K562 (cell line): ENCODE results near the gene ZNF280C. TPM values are rescaled to one million over a fixed set of nuclear protein-coding genes. Genes with fewer than 3 reads are reported as not detected.
A peak's percentile ranks its signal among the peaks of the same experiment; 100 is the strongest.

Source experiments
- CBX8 ChIP-seq: fragments of 200-600 bp; sonication (generic); IDR thresholded peaks from 2 replicates; pipeline ENCODE4 v1.6.1; 2012; ENCODE audit warnings: borderline replicate concordance, mixed run types, low read depth, mild to moderate bottlenecking, moderate library complexity, mixed read lengths, low read length, control low read depth, inconsistent platforms; ENCODE audit not compliant: poor library complexity, severe bottlenecking; ENCODE audit errors: extremely low read depth
- CCNT2 ChIP-seq: IDR thresholded peaks from 2 replicates; pipeline ENCODE4 v1.6.1; 2011; ENCODE audit warnings: borderline replicate concordance, low read depth, mild to moderate bottlenecking, moderate library complexity, mixed read lengths, low read length; ENCODE audit not compliant: insufficient read length; ENCODE audit errors: extremely low read depth
- ESRRA ChIP-seq: fragments of 450-650 bp; IDR thresholded peaks from 2 replicates; pipeline ENCODE4 v1.6.1; 2014; ENCODE audit warnings: low read depth, mild to moderate bottlenecking, moderate library complexity, borderline replicate concordance
- FOXA1 ChIP-seq: fragments of 450-650 bp; IDR thresholded peaks from 2 replicates; pipeline ENCODE4 v1.6.1; 2016; ENCODE audit warnings: mild to moderate bottlenecking, borderline replicate concordance
- GABPA ChIP-seq: fragments of 200-800 bp; sonication (Bioruptor generic); conservative IDR thresholded peaks from 2 replicates; pipeline ENCODE4 v1.6.1; 2016; ENCODE audit warnings: low read depth, missing genetic modification characterization, missing compliant biosample characterization
- HCFC1 ChIP-seq: IDR thresholded peaks from 2 replicates; pipeline ENCODE4 v1.6.1; 2012; ENCODE audit warnings: low read depth, low read length, improper control_type of control experiment
- HDAC2 ChIP-seq: fragments of 450-650 bp; IDR thresholded peaks from 2 replicates; pipeline ENCODE4 v1.6.1; 2016; ENCODE audit warnings: mild to moderate bottlenecking
- HEY1 ChIP-seq: fragments of 250-450 bp; sonication (Bioruptor Pico); IDR thresholded peaks from 2 replicates; pipeline ENCODE4 v1.5.0; 2020; ENCODE audit warnings: mild to moderate bottlenecking, moderate library complexity, borderline replicate concordance
- MAFG ChIP-seq: fragments of 450-650 bp; conservative IDR thresholded peaks from 2 replicates; pipeline ENCODE4 v1.6.1; 2016; ENCODE audit warnings: missing genetic modification characterization, missing compliant biosample characterization
- MBD2 ChIP-seq: sonication (generic); IDR thresholded peaks from 2 replicates; pipeline ENCODE4 v1.6.1; 2016; ENCODE audit warnings: low read depth, borderline replicate concordance
- MEF2A ChIP-seq: IDR thresholded peaks from 2 replicates; pipeline ENCODE4 v1.6.1; 2011; ENCODE audit warnings: low read depth, mild to moderate bottlenecking, low read length, moderate library complexity; ENCODE audit not compliant: control insufficient read depth
- MTA1 ChIP-seq: fragments of 450-650 bp; IDR thresholded peaks from 2 replicates; pipeline ENCODE4 v1.6.1; 2017; ENCODE audit warnings: borderline replicate concordance
- POLR2A ChIP-seq: fragments of 450-650 bp; conservative IDR thresholded peaks from 2 replicates; pipeline ENCODE4 v1.6.1; 2016
- RFX5 ChIP-seq: IDR thresholded peaks from 2 replicates; pipeline ENCODE4 v1.6.1; 2011; ENCODE audit warnings: low read depth, mild to moderate bottlenecking, improper control_type of control experiment, low read length
- SMAD4 ChIP-seq: fragments of 250-450 bp; sonication (Bioruptor Pico); conservative IDR thresholded peaks from 2 replicates; pipeline ENCODE4 v1.8.0; 2021; ENCODE audit warnings: inconsistent platforms, mild to moderate bottlenecking, moderate library complexity
- SP2 ChIP-seq: IDR thresholded peaks from 2 replicates; pipeline ENCODE4 v1.6.1; 2011; ENCODE audit warnings: mild to moderate bottlenecking, low read depth, low read length, moderate library complexity; ENCODE audit not compliant: poor library complexity, severe bottlenecking; ENCODE audit errors: extremely low read depth
- YY1 ChIP-seq, 3 experiments: IDR thresholded peaks; 2 replicates each; pipeline ENCODE4 v1.6.1; 2011; ENCODE audit warnings: low read length in 2 of 3, mild to moderate bottlenecking in 2 of 3, moderate library complexity in 2 of 3, borderline replicate concordance in 1 of 3, control low read depth in 1 of 3, low read depth in 1 of 3; ENCODE audit not compliant: insufficient read depth in 3 of 3, insufficient replicate concordance in 2 of 3, control insufficient read depth in 1 of 3, insufficient read length in 1 of 3; ENCODE audit errors: extremely low read depth in 1 of 3
- ZKSCAN8 ChIP-seq: fragments of 200-800 bp; sonication (Bioruptor generic); IDR thresholded peaks from 2 replicates; pipeline ENCODE4 v1.6.1; 2016; ENCODE audit warnings: missing genetic modification characterization, missing compliant biosample characterization
- polyA plus RNA-seq, 8 experiments: library from polyadenylated mRNA; depleted of rRNA in 4 of 8; stranded (reverse) in 5 of 8; unstranded in 3 of 8; fragments of >200 nt; fragmentation: Nextera tagmentation in 2 of 8; fragmentation: Illumina TruSeq in 1 of 8; extraction: Ambion mirVana in 2 of 8; extraction: Trizol in 1 of 8; gene quantifications; 2 replicates each; pipeline versions ENCODE4 v1.2.1 to v1.2.3, GENCODE V29; 2011 to 2014; ENCODE audit warnings: inconsistent platforms in 1 of 8, missing spikeins in 1 of 8
- total RNA-seq, 7 experiments: library from RNA; depleted of rRNA in 6 of 7; stranded (reverse); fragments of >200 nt in 6 of 7; fragmentation: Illumina TruSeq in 2 of 7; extraction: Trizol in 2 of 7; gene quantifications; 2 replicates each; pipeline versions ENCODE4 v1.2.1 to v1.2.3, GENCODE V29; 2011 to 2021; ENCODE audit warnings: low replicate concordance in 1 of 7
- TF ChIP-seq, protein P1 (sequence below): fragments of 450-650 bp; IDR thresholded peaks from 2 replicates; pipeline ENCODE4 v1.6.1; 2014; ENCODE audit warnings: low read depth, mild to moderate bottlenecking, moderate library complexity, borderline replicate concordance
- TF ChIP-seq, protein P2 (sequence below): fragments of 250-450 bp; sonication (Bioruptor Pico); IDR thresholded peaks from 2 replicates; pipeline ENCODE4 v1.4.0; 2020
- TF ChIP-seq, protein P3 (sequence below): fragments of 250-450 bp; sonication (Bioruptor Pico); IDR thresholded peaks from 2 replicates; pipeline ENCODE4 v1.5.0; 2021; ENCODE audit warnings: mild to moderate bottlenecking, moderate library complexity

Gene ZNF280C
- total and polyA plus RNA-seq, 9 of the 15 experiments (the other 6 are each of a cell fraction or from before 2014, with no cell fraction given): 1.6 to 8.3 (median 4.4) TPM

DNA sequence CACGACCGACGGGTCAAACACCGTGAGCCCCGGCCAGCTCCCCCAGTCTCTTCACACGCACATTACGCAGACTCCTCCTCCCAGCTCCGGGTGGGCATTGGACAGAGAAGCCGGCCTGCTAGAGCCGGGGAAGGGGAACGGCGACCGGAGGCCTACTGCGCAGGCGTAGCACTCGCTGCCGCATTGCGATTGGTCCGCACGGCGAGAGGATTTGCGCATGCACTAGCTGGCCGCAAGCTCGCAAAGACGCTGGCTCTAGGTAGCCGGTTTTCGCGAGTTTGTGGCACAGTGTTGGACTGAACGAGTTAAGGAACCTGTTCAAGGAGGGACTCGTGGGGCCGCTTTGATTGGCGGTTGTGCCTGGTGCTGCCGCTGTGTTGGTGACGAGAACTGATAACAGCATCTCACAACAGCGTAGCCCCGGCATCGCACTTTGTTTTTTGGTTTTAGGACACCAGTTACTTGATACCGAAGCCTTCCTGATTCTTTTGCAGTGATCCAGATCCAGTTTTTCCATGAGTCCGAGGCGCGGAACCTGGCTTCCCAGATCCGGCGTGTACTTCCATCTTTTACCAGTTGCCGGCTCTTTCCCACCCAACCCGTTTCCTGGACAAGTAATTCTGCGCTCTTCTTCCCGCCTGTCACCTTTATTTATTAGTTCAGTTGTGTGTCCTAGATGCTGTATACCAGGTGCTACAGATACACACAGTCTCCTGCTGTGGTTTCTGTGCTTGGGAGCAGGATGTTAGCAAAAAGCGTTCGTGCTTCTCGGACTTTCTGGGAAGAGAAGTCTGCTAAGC is 102.8 kb downstream of the ZNF280C start, which contains the start of gene AIFM1 (continued):
- TF ChIP-seq, protein P1, sequence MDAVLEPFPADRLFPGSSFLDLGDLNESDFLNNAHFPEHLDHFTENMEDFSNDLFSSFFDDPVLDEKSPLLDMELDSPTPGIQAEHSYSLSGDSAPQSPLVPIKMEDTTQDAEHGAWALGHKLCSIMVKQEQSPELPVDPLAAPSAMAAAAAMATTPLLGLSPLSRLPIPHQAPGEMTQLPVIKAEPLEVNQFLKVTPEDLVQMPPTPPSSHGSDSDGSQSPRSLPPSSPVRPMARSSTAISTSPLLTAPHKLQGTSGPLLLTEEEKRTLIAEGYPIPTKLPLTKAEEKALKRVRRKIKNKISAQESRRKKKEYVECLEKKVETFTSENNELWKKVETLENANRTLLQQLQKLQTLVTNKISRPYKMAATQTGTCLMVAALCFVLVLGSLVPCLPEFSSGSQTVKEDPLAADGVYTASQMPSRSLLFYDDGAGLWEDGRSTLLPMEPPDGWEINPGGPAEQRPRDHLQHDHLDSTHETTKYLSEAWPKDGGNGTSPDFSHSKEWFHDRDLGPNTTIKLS: peak; percentile 57; the same call in 1 of the 2 replicates
- peak; percentile 46 for TF ChIP-seq RFX5
- TF ChIP-seq ESRRA: no peak
- TF ChIP-seq MTA1: peak; percentile 77; the same call in 1 of the 2 replicates
- peak; percentile 66 for TF ChIP-seq SMAD4 (CRISPR knock-in tag)
- TF ChIP-seq SP2: no peak
- TF ChIP-seq POLR2A: peak; percentile 93
- TF ChIP-seq MAFG (tag): no peak
- no peak for TF ChIP-seq ZKSCAN8
- TF ChIP-seq CBX8: no peak
- TF ChIP-seq FOXA1: no peak
- TF ChIP-seq, protein P2, sequence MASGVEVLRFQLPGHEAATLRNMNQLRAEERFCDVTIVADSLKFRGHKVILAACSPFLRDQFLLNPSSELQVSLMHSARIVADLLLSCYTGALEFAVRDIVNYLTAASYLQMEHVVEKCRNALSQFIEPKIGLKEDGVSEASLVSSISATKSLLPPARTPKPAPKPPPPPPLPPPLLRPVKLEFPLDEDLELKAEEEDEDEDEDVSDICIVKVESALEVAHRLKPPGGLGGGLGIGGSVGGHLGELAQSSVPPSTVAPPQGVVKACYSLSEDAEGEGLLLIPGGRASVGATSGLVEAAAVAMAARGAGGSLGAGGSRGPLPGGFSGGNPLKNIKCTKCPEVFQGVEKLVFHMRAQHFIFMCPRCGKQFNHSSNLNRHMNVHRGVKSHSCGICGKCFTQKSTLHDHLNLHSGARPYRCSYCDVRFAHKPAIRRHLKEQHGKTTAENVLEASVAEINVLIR (CRISPR knock-in tag): no peak
- TF ChIP-seq, protein P3, sequence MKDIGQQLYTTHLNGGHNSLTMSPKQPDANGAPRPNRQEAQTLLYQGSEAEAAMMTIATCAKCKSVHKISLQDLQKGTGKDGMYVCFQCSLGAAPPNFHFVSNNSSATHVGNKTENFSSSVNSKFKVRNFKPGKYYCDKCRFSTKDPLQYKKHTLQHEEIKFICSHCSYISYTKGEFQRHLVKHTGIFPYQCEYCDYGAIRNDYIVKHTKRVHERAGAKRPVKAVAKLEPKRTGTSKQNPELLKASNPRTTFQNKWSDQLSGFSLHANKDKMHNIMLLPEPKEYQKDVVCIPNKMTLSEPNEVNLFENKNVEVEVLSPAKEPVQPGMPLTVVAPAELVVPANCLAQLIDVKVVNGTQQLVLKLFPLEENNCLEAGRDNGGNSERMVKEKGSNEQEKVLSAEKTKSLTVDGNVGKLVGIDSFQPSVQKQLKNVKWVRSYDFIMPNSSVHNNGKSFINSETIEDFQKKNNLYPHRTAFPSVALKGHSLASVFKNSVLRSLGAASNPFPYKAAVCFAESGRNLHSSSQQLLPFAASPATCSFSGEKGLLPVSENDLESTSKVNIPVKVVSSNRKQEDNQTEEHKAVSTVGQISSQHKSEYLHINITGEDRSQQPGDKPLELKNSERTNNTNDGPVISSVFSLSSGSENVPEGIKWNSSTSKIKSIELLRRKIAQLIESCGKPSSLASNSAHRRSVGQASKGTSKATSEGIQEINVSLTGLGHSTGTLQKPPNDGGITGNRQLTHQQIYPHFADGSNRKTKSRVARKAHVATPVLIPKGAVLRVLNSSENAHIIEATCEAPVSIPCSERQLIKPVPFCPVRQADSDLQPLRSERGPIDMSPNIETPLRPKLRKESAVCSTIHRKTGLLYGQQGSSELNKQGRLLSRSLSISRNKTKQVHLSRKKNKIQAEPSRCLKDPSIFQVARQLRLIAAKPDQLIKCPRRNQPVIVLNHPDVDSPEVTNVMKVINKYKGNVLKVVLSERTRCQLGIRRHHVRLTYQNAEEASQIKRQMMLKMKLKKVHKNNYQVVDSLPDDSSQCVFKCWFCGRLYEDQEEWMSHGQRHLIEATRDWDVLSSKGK (CRISPR knock-in tag): no peak
- peak in 2 of 3 experiments; percentile 59 to 79 for TF ChIP-seq YY1 (IDR thresholded peaks at IDR 0.05; ENCODE audit: borderline replicate concordance in 1 of 3, control insufficient read depth in 1 of 3, extremely low read depth in 1 of 3, insufficient read depth in 3 of 3, insufficient read length in 1 of 3, insufficient replicate concordance in 2 of 3, low read depth in 1 of 3, low read length in 2 of 3)
- TF ChIP-seq GABPA (tag): peak; percentile 53
- TF ChIP-seq CCNT2: no peak
- no peak; the same call in 1 of the 2 replicates for TF ChIP-seq MBD2
- no peak for TF ChIP-seq HEY1 (CRISPR knock-in tag)
- TF ChIP-seq HDAC2: peak; percentile 64; the same call in 1 of the 2 replicates
- TF ChIP-seq MEF2A: no peak
- no peak for TF ChIP-seq HCFC1
